ENCODE measurements around the gene MRPL34.
"Not testable (repeated sequence)": the region's sequence is repeated elsewhere in the genome, so short reads cannot be mapped to it uniquely, and the experiment has no call there.

Gene MRPL34

GRCh38 chr19:17282488-17283125, 23.1 kb upstream of the MRPL34 start:
- intact Hi-C loops (cut with DNase I): loop anchor here (1.0 kb wide), 2 partner anchors 76 to 215 kb away; no protein-coding TSS in a partner anchor
- peak; percentile 60 to 97 (median 78) for DNase-seq

- intact Hi-C loops (cut with DNase I): loop anchor here (1.0 kb wide), 1 partner anchor 216 kb away; no protein-coding TSS in a partner anchor
- no peak for DNase-seq
Observed at GRCh38 chr19:17283504-17283996, 22.1 kb upstream of the MRPL34 start.

- intact Hi-C loops (cut with DNase I): no loop called here
- no peak for DNase-seq
Observed at GRCh38 chr19:17285415-17286135, 20.1 kb upstream of the MRPL34 start.

GRCh38 chr19:17286263-17286662, 19.4 kb upstream of the MRPL34 start:
- DNase-seq: no peak
- intact Hi-C loops (cut with DNase I): no loop called here

GRCh38 chr19:17286752-17287151, 18.9 kb upstream of the MRPL34 start:
- DNase-seq: no peak
- intact Hi-C loops (cut with DNase I): no loop called here

GRCh38 chr19:17289489-17289888, 16.2 kb upstream of the MRPL34 start:
- intact Hi-C loops (cut with DNase I): no loop called here
- peak in 7 of 10 donors; percentile 18 to 90 (median 49) for DNase-seq

- intact Hi-C loops (cut with DNase I): no loop called here
- DNase-seq: peak in 5 of 10 donors; percentile 48 to 92 (median 51)
Observed at GRCh38 chr19:17292301-17293074, 13.2 kb upstream of the MRPL34 start.

- intact Hi-C loops (cut with DNase I): no loop called here
Observed at GRCh38 chr19:17293605-17294004, 12.1 kb upstream of the MRPL34 start.

GRCh38 chr19:17294051-17294891, 11.4 kb upstream of the MRPL34 start:
- peak in 1 of 10 donors; percentile 87 for DNase-seq
- intact Hi-C loops (cut with DNase I): no loop called here

More at GRCh38 chr19:17293605-17294004, 12.1 kb upstream of the MRPL34 start:
- no peak for DNase-seq

- intact Hi-C loops (cut with DNase I); DNase-seq: not testable (repeated sequence)
Observed at GRCh38 chr19:17295551-17295950, 10.1 kb upstream of the MRPL34 start.

GRCh38 chr19:17296273-17296672, 9.4 kb upstream of the MRPL34 start:
- intact Hi-C loops (cut with DNase I): no loop called here
- DNase-seq: no peak

GRCh38 chr19:17296976-17297375, 8.7 kb upstream of the MRPL34 start:
- intact Hi-C loops (cut with DNase I): no loop called here
- DNase-seq: no peak

- intact Hi-C loops (cut with DNase I): no loop called here
- peak in 1 of 10 donors; percentile 84 for DNase-seq
Observed at GRCh38 chr19:17300992-17301619, 4.6 kb upstream of the MRPL34 start.

GRCh38 chr19:17302391-17303166, 3.1 kb upstream of the MRPL34 start:
- intact Hi-C loops (cut with DNase I): loop anchor here (2.0 kb wide), 1 partner anchor 34 kb away; the partner anchor contains the start of gene GTPBP3
- DNase-seq: peak in 8 of 10 donors; percentile 29 to 94 (median 58)

GRCh38 chr19:17303167-17303939, 2.3 kb upstream of the MRPL34 start, which contains the start of gene ABHD8:
ABHD8 (minus strand) TSS chr19:17303425; CDS start chr19:17301616, 1,809 bp downstream.
- DNase-seq: peak; percentile 80 to 100 (median 96)
- intact Hi-C loops (cut with DNase I): loop anchor here (2.0 kb wide), 1 partner anchor 33 kb away; the partner anchor contains the start of gene GTPBP3

- no peak for DNase-seq
- intact Hi-C loops (cut with DNase I): loop anchor here (2.0 kb wide), 1 partner anchor 33 kb away; the partner anchor contains the start of gene GTPBP3
Observed at GRCh38 chr19:17303940-17304267, 1.8 kb upstream of the MRPL34 start.

- DNase-seq: no peak
- intact Hi-C loops (cut with DNase I): loop anchor here (5.0 kb wide), 1 partner anchor 37 kb away; the partner anchor contains the start of gene BABAM1
Observed at GRCh38 chr19:17304386-17305215, 1.1 kb upstream of the MRPL34 start.
